ENCODE results near the gene CEP44. TPM values are rescaled to one million over a fixed set of nuclear protein-coding genes. Genes with fewer than 3 reads are reported as not detected.

CEP44 gene
- total and polyA plus RNA-seq, 2 of the 4 experiments (the other 2 are of a cell fraction): 3.5 to 9.5 TPM

- Histone ChIP-seq H3K4me2 (ENCODE audit: low read depth, low read length) (no peak overlapping the region), H2AK5ac (ENCODE audit: low read depth, low read length) (no peak overlapping the region), H3K14ac (replicated peaks; ENCODE audit: low read depth, low read length) (no peak overlapping the region), H3K9me3 (ENCODE audit: control insufficient read depth, insufficient read depth, low read length) (no peaks in the 10 kb centered on the region), H3K79me1 (ENCODE audit: low read depth in 1 of 2, low read length in 2 of 2) (no peaks in the 10 kb centered on the region), H3K27me3 (ENCODE audit: control insufficient read depth, insufficient read depth, low read length) (no peaks in the 10 kb centered on the region), H3K18ac (ENCODE audit: low read depth, low read length) (no peak overlapping the region), H3K23ac (ENCODE audit: low read depth, low read length) (no peak overlapping the region), H2BK20ac (ENCODE audit: low read depth, low read length) (no peak overlapping the region), H3K4me3 (ENCODE audit: insufficient read depth, low read depth, low read length) (no peak overlapping the region), H3K36me3 (ENCODE audit: control insufficient read depth, insufficient read depth, low read length) (no peaks in the 10 kb centered on the region), H3K9me1 (ENCODE audit: insufficient read depth, low read length) (no peaks in the 10 kb centered on the region; the same call in 1 of the 2 replicates), H4K5ac (ENCODE audit: low read depth, low read length) (no peak overlapping the region), H3K4me1 (ENCODE audit: control insufficient read depth, insufficient read depth, low read length) (no peaks in the 10 kb centered on the region), H4K20me1 (ENCODE audit: insufficient read depth, low read length) (no peaks in the 10 kb centered on the region), H4K8ac (ENCODE audit: low read depth in 2 of 2, low read length in 2 of 2) (no peak overlapping the region), H4K91ac (ENCODE audit: insufficient read depth, low read depth, low read length) (no peak overlapping the region), H3K27ac (ENCODE audit: insufficient read depth, low read length) (no peak overlapping the region), H2AFZ (replicated peaks; ENCODE audit: low read length, poor library complexity) (no peak overlapping the region), H3K9ac (ENCODE audit: low read depth, low read length) (no peak overlapping the region), H2BK5ac (ENCODE audit: low read depth, low read length, poor library complexity, severe bottlenecking) (no peak overlapping the region), H3K56ac (ENCODE audit: extremely low read depth, insufficient read depth, low read length) (no peak overlapping the region), H2BK15ac (ENCODE audit: low read depth, low read length) (no peak overlapping the region), H2BK120ac (ENCODE audit: low read depth, low read length) (no peak overlapping the region), H3K4ac (ENCODE audit: low read depth, low read length) (no peak overlapping the region), H2AK9ac (replicated peaks; ENCODE audit: low read depth, low read length, poor library complexity) (no peak overlapping the region)
- ChIA-PET CTCF (no interaction called here), POLR2A (ENCODE audit: unreplicated experiment) (no interaction called here)
- TF ChIP-seq FOS (IDR thresholded peaks at IDR 0.05; ENCODE audit: low read depth, low read length): no peak
- TF ChIP-seq POLR2A (IDR thresholded peaks at IDR 0.05; ENCODE audit: low read depth, low read length): no peak
- TF ChIP-seq, protein P1, sequence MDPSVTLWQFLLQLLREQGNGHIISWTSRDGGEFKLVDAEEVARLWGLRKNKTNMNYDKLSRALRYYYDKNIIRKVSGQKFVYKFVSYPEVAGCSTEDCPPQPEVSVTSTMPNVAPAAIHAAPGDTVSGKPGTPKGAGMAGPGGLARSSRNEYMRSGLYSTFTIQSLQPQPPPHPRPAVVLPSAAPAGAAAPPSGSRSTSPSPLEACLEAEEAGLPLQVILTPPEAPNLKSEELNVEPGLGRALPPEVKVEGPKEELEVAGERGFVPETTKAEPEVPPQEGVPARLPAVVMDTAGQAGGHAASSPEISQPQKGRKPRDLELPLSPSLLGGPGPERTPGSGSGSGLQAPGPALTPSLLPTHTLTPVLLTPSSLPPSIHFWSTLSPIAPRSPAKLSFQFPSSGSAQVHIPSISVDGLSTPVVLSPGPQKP (IDR thresholded peaks at IDR 0.05; ENCODE audit: borderline replicate concordance, low read depth, low read length): no peak
- TF ChIP-seq CHD1 (IDR thresholded peaks at IDR 0.05; ENCODE audit: low read depth, low read length): no peak
- no peak for TF ChIP-seq MXI1 (IDR thresholded peaks at IDR 0.05; ENCODE audit: borderline replicate concordance, low read depth, low read length)
- TF ChIP-seq, protein P2, sequence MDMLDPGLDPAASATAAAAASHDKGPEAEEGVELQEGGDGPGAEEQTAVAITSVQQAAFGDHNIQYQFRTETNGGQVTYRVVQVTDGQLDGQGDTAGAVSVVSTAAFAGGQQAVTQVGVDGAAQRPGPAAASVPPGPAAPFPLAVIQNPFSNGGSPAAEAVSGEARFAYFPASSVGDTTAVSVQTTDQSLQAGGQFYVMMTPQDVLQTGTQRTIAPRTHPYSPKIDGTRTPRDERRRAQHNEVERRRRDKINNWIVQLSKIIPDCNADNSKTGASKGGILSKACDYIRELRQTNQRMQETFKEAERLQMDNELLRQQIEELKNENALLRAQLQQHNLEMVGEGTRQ (IDR thresholded peaks at IDR 0.05; ENCODE audit: low read depth, low read length): no peak
- TF ChIP-seq BHLHE40 (IDR thresholded peaks at IDR 0.05; ENCODE audit: low read depth, low read length): no peak
- no peak for TF ChIP-seq MAFK (IDR thresholded peaks at IDR 0.05; ENCODE audit: low read depth, low read length)
- TF ChIP-seq MAZ (IDR thresholded peaks at IDR 0.05; ENCODE audit: borderline replicate concordance, low read depth, low read length): no peak
- intact Hi-C loops (cut with micrococcal nuclease): no loop called here
- no peak for DNase-seq
- no peak for ATAC-seq (ENCODE audit: low read depth)
- BruUV-seq (replicated peaks): no TSS peak
- dilution Hi-C loops (cut with HindIII; ENCODE audit: low sequenced_read_pairs, unreplicated experiment): no loop called here
- no CpG with 5 or more reads among the region's 3 CpGs for WGBS, 2 experiments (ENCODE audit: extremely low coverage in 2 of 2, insufficient read length in 1 of 2)
- in situ Hi-C loops (cut with MboI; ENCODE audit: low sequenced_read_pairs): no loop called here
Measured at GRCh38 chr4:174334628-174335027, 50.9 kb downstream of the CEP44 start.
